Peyer's patch (tissue), 4 donors: ENCODE measurements around the gene AQP12B.

Experiments
- POLR2A ChIP-seq, 2 donors: fragments of 450-650 bp; IDR thresholded peaks; one replicate each; pipeline ENCODE4 v1.5.1; 2017; ENCODE audit warnings: antibody characterized with exemption in 2 of 2, mild to moderate bottlenecking in 2 of 2, moderate library complexity in 2 of 2
- TF ChIP-seq, protein P1 (sequence below), 6 experiments: fragments of 450-650 bp in 4 of 6; fragments of 200-600 bp in 2 of 6; sonication (generic) in 1 of 6; IDR thresholded peaks; one replicate each; pipeline ENCODE4 v1.5.1; 2017 to 2019; ENCODE audit warnings: antibody characterized with exemption in 6 of 6, mild to moderate bottlenecking in 3 of 6, moderate library complexity in 1 of 6

DNA sequence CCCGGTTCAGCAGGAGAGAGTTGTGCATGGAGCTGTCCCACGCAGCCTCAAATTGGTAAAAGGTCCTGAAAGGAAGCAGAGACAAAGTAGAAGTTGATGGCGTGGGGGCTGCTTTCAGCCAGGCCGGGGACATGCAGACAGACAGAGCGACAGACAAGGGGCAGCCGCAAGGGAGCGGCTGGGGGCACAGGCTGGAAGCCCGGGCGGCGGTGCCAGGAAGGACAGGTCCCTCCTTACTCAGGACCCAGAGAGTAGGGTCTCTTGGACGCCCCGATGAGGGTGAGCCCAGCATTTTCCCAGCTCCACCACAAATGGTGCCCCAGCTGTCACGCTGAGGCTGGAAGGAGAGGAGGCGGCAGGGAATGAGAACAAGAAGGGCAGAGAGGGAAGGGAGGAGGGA, 44.2 kb upstream of the AQP12B start:
- TF ChIP-seq, protein P1, sequence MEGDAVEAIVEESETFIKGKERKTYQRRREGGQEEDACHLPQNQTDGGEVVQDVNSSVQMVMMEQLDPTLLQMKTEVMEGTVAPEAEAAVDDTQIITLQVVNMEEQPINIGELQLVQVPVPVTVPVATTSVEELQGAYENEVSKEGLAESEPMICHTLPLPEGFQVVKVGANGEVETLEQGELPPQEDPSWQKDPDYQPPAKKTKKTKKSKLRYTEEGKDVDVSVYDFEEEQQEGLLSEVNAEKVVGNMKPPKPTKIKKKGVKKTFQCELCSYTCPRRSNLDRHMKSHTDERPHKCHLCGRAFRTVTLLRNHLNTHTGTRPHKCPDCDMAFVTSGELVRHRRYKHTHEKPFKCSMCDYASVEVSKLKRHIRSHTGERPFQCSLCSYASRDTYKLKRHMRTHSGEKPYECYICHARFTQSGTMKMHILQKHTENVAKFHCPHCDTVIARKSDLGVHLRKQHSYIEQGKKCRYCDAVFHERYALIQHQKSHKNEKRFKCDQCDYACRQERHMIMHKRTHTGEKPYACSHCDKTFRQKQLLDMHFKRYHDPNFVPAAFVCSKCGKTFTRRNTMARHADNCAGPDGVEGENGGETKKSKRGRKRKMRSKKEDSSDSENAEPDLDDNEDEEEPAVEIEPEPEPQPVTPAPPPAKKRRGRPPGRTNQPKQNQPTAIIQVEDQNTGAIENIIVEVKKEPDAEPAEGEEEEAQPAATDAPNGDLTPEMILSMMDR (IDR thresholded peaks at IDR 0.05) = no peak
- TF ChIP-seq POLR2A (IDR thresholded peaks at IDR 0.05) = no peak
